Stimulated activated CD4-positive, alpha-beta T cell treated with anti-CD3 and anti-CD28 coated beads, Interleukin-4, amount 100 ng/mL, for 48 hours (primary cell): ENCODE measurements around the gene HARS1.
A peak's percentile ranks its signal among the peaks of the same experiment; 100 is the strongest.
"Not testable (repeated sequence)": the region's sequence is repeated elsewhere in the genome, so short reads cannot be mapped to it uniquely, and the experiment has no call there.

ENCODE experiments used
- DNase-seq, 2 donors: peaks; one replicate each; pipeline ENCODE4 v3.0.0-alpha.2; 2020; ENCODE audit warnings: low read depth in 2 of 2

Gene HARS1

DNA sequence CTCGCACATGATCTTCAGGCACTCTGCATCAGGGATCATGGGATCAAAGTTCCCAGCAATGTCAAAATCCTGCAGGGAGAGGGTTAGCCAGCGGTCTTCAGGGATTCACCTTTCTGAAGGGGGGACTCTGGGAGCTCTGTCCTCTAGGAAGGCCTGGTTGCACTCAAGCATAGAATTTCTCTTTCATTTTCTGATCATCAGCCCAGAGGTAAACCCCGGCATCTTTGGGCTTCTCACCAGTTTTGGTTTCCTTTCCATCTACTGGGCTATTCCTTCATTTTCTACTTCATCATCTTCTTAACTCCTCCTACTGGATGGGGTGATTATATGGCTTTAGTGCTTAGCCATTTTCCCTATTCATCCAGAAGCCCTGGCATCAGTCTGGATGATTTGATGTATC lies 13.2 kb downstream of the HARS1 start:
- DNase-seq, result no peak

DNA sequence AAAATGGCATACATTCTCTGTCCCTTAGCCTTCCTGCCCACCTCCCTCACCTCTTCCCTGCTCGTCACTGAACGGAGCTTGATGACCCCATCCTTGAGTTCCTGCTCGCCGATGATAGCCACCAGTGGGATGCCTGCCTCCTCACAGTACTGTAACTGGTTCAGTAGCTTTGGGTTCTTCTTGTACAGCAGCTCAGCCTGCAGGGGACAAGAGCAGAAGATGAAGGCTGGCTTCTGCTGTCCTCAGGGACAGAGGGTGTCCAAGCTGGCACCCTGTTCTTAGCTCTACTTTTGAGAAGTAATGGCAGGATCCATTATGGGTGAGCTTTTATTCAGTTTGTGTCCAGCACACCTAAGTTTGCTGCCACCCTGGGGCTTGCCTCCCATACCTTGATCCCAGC lies 16.5 kb downstream of the HARS1 start:
- DNase-seq, result no peak

DNA sequence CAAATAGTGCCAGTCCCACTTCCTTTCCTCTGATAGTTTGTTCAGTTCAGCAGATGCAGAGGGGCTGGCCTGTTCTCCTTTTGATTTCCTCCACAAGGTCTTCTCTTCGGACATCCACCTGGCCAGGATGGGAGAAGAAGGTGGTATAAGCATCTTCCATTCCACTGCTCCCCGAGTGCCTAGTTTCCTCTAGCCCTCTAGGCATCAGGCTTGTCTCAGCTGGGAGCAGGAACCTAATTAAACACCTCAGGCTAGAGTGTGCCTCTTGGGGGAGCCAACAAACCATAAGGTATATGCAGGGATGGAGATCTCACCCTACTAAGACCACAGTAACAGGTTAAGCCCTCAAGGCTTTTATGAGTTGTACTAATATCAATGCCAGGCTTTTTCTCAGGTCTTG lies 17.0 kb downstream of the HARS1 start:
- DNase-seq, result no peak

DNA sequence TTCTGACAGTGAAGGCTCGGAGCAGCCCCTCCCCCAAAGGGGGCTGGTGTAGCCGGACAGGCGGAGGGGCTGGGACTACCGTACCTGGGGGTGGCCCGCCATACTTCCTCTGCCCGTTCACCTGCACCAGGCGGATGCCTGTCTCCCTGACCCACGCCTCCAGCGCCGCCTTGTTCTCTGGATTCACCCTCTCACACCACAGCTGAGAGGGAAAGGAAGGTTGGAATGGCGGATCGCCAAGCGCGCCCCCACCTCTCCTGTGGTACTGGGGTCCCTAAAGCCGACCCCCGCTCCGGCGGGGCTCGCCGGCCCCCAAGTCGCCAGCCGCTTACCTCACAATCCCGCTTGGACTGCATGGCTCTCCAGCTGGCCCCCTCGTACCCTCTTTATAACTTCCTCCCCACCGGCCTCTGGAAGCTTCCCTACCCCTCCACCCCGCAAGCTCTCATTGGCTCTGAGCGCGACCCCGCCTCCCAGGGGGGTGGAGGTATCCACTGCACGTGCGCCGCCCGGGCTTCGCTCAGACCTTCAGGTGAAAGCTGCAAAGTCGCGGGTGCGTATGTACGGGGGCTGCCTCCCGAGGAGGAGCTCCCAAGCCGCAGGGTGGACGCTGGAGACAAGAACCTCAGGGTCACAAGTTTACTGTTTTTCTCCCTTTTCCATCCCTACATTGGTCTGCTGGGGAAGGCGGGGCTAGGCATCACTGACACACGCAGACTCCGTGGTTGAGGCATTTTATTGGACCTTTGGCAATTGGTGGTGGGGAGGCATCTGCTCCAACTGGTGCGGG lies 17.8 kb downstream of the HARS1 start, which contains the start of gene DND1:
DND1 (minus strand) TSS at position 390 of the 790 bp plus-strand sequence; CDS start at position 356, 34 bp downstream.
- DNase-seq, result no peak

DNA sequence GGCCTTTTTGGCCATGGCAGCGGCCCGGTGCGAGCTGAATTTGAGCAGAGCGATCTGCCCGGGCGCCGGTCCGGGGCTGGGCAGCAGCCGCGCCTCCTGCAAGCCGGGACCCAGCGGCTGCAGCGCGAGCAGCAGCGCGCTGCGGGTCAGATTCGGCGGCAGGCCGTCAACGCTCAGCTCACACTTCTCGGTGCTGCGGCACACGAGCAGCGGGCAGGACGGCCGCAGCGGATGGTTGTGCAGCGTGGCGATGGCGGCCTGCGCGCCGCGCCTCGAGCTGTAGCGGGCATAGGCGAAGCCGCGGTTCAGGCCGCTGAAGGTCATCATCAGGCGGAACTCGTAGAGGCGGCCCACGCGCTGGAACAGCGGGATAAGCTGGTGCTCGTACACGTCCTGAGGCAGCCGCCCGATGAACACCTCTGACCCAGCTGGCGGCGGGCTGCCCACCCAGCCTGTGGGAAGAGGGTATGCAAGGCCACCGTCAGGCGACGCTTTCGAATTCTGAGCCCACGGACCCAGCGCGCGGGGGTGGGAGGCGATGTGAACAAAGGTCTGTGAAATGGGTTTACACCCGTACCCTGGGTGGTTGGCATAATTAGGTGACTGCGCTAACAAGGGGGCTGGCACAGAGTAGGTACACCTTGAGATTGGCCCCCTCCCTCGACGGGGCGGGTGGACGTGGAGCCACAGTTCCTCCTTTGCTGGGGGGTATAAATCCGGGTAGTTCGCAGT lies 18.5 kb downstream of the HARS1 start:
- DNase-seq, result no peak

DNA sequence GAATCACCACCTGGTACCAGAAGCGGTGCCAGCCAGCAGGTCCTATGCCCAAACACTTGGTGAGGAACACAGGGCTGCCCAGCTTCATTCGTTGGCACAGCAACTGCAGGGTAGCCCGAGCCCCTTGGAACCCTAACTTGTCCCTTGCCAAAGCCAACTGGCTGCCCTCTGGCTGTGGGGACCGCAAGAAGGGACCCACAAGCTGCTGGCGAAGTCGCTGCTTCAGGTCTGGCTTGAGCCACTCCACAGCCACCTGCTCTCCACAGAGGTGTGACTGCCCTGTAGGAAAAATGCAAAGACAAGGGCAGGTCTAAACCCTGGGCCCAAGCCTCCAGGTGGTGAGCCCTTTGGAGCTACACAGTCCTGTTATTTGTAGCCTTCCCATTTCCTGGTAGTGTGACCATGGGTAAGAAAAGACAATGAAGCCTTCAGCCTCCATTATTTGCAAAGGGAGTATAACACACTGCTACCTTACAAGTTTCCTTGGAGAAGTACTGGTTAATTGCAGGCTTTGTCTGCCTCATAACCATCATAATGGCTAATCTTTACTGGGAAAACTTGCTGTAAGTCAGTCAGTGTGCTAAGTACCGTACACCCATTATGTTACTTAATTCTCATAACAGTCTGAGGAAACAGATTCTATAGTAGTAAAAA lies 19.6 kb downstream of the HARS1 start:
- DNase-seq, result no peak

DNA sequence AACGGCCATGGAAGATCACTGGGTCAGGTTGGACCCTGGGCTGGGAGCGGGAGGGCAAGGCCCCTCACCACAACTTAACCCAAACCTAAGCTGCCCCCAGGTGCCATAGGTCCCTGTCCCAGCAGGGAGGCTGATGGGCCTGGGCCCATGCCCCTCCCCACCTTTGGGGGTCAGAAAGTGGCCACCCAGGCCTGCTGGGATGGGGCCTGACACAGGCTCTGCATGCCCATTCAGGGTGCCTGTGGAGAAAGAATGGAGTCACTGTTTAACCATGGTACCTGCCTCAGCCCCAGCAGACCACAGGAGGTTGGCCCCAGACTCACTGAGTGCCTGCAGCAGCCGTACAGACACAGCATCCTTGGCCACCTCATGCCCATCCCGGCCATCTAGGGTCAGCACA lies 20.1 kb downstream of the HARS1 start:
- DNase-seq, result not testable (repeated sequence)

DNA sequence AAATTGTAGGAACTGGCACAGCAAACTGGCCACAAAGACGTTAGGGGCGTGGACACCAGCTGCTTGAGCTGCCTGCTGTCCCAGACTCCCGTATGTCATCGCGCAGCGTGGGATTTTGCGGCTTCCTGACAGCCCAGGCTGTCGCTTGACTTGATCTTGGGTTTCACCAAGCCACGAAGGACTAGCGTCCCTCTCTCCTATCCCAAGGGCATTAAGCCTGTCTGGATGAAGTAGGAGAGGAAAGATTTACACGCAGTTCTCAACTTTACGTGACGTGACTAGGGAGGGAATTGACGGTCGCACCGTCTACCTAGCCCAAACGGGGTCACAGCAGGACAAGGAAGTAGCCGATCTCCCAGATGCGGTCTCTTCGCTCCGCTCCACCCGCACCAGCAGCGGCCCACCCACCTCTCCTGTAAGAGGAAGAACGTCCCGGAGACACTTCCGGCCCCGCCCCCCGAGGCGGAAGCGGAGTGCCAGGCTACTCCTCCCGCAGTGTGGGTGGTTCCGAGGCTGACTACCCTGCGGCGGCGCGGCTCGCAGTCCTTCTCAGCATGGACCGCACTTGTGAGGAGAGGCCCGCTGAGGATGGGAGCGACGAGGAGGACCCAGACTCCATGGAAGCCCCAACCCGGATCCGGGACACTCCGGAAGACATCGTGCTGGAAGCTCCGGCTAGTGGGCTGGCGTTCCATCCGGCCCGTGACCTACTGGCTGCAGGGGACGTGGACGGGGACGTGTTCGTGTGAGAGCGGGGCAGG lies 26.6 kb downstream of the HARS1 start, which contains the start of gene WDR55:
WDR55 (plus strand) TSS at position 546 of the 761 bp plus-strand sequence; CDS start at position 555, 9 bp downstream.
- peak; percentile 94 to 97 for DNase-seq

DNA sequence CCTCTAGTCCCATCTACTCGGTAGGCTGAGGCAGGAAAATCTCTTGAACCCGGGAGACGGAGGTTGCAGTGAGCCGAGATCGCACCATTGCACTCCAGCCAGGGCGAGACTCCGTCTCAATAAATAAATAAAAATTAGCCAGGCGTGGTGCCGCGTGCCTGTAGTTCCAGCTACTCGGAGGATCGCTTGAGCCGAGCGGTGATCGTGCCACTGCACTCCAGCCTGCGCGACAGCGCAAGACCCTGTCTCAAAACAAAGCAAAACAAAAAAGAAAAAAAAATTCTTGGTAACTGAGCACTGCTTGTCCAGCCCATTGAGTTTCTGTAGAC lies 27.2 kb downstream of the HARS1 start:
- no peak for DNase-seq

DNA sequence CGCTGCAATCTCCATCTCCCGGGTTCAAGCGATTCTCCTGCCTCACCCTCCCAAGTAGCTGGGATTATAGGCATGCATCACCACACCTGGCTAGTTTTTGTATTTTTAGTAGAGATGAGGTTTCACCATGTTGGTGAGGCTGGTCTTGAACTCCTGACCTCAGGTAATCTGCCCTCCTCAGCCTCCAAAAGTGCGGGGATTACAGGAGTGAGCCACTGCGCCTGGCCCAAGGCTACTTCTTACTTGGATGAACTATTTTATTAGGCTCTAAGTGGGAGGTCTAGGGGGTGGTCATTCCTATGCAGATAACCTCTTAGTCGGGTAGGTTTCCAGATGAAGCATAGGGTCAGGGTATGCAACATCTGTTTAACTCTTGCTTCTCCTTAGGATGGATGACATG lies 30.8 kb downstream of the HARS1 start:
- DNase-seq, result not testable (repeated sequence)

DNA sequence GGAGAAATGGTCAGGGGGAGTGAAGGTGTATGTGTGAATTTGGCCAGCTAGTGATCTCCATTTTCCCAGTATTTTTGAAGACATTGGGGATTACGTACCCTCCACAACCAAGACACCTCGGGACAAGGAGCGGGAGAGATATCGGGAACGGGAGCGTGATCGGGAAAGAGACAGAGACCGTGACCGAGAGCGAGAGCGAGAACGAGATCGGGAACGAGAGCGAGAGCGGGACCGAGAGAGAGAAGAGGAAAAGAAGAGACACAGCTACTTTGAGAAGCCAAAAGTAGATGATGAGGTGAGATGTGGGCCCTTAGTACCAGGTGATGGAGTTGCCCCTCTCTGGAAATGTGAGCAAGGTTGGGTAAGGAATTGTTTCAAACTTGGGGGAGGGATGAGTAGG lies 32.3 kb downstream of the HARS1 start:
- no peak for DNase-seq

DNA sequence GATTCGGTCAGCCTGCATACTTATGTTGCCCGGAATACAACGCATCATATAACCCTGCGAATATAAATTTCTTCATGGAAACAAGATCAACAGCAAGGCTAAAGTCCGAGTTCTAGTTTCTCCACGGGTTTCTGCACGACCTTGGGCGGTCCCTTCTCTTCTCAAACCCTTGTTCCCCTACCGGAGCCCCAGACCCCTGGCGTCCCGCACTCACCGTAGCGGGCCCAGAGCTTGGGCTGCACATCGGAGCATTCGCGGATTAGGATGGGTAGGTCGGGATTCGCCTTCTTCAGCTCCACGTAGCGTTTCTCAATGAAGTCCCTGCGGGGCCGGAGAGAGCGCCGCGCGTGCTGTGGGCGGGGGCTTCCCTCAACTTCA lies 44.1 kb downstream of the HARS1 start:
- no peak for DNase-seq

DNA sequence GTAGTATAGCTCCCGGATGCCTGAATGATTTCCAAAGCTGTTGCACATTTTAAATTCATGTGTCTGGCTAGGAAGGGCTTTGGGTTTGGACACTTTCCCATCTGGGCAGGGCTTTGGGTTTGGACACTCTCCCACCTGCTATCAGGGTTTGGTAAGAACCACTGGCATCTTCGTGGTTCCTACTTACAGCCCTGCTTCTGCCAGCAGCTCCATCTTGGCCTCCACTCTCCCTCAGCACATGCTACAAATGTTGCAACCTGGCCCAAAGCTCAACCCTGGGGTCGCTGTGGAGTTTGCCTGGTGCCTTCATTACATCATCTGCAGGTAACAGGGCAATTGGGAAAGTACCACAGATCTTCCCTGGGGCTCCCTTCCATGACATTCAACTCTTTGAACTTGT lies 48.5 kb downstream of the HARS1 start:
- DNase-seq, result no peak

DNA sequence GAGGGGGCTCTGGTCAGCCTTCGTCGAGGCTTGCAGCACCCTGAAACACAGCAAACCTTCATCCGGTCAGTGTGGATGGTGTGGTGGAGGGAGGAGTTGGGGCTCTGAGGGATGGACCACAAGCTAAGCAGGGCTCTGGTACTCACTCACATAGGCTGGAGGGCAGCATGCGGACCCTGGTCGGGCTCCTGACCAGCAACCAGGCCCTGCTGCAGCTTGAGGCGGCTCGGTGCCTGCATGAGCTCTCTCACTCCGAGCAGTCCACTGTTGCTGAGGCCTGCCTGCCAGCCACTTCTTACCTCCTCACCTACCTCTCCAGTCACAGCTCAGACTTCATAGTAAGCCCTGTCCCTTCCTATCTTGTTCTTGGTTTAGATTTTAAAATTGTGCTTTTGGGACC lies 49.5 kb downstream of the HARS1 start:
- no peak for DNase-seq

DNA sequence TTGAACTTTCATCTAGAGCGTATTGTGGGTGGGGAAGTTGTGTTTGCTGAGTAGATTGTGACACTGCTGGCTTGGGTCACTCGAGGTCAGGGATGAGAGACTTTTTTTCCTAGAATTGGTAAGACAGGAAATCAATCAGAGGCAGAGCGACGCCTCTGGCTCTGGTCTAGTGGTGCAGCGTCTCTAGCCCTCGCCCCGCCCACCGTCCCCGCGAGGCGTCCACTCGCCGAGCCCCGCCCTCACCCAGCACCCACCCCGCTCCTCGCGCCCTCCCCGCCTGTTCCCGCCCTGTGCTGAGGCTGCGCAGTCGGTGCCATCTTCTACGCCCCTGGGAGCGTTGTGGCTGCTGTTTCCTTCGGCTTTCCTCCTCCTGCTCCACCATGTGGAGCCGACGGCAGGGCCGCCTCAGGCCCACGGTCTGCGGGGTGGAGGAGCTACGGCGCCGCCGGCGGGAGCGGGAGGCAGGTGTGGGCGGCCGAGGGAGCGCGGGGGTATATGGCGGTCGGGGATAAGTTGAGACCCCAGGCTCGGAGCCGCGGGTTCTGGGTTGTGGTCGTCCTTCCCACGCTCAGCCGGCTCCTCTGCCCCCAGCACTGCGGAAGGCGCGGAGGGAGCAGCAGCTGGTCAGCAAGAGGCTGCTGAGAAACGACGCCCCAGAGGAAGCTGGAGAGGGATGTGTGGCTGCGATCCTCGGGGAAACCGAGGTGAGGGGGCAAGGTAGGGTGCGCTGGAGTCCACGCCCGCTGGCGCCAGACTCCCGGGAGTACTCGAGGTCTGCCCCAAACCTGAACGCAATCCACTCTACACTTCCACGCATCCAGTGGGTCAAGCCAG lies 51.8 kb downstream of the HARS1 start, which contains the start of gene TMCO6:
TMCO6 (plus strand) TSS at position 304 of the 834 bp plus-strand sequence; CDS start at position 381, 77 bp downstream.
- peak; percentile 98 to 99 for DNase-seq

DNA sequence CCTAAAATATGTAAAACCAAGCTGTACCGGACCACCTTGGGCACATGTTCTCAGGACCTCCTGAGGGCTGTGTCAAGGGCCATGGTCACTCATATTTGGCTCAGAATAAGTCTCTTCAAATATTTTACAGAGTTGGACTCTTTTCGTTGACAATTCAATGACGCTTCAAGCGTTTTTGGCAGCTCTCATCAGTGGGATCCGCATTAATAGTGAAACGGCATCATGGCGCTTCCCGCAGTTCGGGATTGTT lies 52.3 kb downstream of the HARS1 start:
- not testable (repeated sequence) for DNase-seq

DNA sequence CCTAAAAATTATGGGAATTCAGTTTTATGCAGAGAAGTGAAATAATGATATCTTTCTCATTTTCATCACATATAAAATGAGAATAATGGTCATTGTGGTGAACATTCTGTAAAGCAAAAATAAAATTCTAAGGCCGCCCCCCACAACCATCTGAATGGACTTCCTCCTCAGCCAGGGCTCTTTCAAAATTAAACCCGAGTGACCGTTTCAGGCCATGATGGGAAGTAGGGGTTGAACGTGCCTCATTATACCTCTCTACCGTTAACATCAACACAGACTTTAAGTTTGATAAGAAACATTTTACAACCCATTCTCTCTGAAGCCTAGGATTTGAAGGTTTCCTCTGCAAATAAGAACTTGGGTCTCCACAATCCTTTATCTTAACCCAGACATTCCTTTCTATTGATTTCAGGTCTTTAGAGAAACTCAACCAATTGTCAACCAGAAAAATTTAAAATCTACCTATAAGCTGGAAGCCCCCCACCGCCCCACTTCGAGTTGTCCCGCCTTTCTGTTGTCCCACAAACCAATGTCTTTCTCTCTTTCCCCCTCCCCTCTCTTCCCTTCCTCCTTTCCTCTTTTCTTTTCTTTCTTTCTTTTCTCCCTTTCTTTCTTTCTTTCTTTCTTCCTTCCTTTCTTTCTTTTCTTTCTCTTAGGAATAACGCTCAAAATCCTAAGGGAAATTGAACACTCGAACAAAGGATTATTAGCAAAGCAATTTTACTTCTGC lies 53.6 kb downstream of the HARS1 start:
- no peak for DNase-seq

DNA sequence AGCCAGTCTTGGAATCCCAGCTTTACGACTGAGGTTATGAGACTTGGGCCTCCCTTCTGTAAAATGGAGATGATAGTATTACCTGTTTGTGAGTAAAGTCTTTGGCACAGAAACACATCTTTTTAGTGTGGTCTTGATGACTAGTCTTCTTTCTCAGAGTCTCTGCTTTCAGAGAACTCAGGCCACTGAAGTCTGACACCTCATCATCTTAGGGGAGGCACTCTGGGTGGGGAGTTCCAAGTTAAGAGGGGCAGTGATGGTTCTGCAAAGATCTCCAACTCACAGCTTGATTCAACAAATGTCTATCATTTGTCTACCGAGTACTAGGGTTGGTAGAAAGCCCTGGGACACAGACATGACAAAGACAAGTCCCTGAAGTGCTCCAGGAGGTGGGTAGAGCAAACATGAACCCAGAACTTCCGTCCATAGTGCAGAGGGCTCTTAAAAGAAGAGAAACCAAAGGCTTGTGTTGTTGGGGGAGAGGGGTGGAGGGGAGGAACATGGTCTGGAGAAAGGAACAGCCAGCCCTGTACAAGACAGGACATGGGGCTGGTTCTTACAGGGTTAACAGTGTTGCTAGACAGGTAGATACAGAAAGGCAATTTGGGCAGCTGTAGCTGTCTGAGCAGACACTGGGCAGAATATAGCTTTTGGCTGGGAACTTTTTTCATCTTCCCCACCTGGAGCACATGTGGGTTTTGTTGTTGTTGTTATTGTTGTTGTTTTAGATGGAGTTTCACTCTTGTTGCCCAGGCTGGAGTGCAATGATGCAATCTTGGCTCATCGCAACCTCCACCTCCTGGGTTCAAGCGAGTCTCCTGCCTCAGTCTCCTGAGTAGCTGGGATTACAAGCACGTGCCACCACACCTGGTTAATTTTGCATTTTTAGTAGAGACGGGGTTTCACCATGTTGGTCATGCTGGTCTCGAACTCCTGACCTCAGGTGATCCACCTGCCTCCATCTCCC lies 55.6 kb downstream of the HARS1 start:
- DNase-seq, result no peak

DNA sequence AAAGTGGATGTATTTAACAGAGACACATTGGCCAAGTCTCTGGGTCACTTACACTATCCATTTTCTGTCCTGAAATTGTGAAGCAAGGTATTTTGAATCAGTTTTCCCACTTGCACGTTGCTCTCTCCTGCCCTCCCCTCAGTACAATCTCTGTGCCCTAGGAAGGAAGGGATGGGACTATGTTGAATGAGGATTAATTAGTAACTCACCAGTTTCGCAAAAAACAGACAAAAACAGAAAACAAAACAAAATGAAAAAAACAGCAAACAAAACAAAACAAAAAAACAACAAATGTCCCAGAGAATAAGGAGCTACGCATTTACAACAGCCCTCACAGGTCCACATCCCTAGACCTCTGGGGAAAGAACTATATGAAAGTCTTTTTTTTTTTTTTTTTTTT lies 57.1 kb downstream of the HARS1 start:
- no peak for DNase-seq
